HG03280 (cell line): ENCODE results near the gene RAD50.

Experiments used
- ATAC-seq: cut with Tn5 transposase; IDR thresholded peaks from one replicate; pipeline ENCODE4 v1.9.1; 2021; ENCODE audit warnings: mild to moderate bottlenecking, moderate library complexity; ENCODE audit not compliant: unreplicated experiment

Gene RAD50

GRCh38 chr5:132673488-132673887 lies 116.7 kb downstream of the RAD50 start:
- no peak for ATAC-seq

DNA sequence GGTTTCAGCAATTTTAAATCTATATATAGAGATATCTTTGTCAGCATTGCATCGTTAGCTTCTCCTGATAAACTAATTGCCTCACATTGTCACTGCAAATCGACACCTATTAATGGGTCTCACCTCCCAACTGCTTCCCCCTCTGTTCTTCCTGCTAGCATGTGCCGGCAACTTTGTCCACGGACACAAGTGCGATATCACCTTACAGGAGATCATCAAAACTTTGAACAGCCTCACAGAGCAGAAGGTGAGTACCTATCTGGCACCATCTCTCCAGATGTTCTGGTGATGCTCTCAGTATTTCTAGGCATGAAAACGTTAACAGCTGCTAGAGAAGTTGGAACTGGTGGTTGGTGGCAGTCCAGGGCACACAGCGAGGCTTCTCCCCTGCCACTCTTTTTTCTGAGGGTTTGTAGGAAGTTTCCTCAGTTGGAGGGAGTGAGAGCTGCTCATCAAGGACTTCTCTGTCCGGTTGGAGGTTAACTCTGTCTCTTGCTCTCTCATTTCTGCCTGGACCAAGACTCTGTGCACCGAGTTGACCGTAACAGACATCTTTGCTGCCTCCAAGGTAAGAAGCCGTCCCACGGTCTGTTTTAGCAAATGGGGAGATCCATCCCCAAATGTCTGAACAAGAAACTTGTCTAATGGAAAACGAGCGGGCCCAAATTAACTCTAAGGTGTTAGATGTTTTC lies 117.3 kb downstream of the RAD50 start, which contains the start of gene IL4:
IL4 (plus strand) TSS at position 51 of the 692 bp plus-strand sequence; CDS start at position 113, 62 bp downstream.
- ATAC-seq, result no peak

DNA sequence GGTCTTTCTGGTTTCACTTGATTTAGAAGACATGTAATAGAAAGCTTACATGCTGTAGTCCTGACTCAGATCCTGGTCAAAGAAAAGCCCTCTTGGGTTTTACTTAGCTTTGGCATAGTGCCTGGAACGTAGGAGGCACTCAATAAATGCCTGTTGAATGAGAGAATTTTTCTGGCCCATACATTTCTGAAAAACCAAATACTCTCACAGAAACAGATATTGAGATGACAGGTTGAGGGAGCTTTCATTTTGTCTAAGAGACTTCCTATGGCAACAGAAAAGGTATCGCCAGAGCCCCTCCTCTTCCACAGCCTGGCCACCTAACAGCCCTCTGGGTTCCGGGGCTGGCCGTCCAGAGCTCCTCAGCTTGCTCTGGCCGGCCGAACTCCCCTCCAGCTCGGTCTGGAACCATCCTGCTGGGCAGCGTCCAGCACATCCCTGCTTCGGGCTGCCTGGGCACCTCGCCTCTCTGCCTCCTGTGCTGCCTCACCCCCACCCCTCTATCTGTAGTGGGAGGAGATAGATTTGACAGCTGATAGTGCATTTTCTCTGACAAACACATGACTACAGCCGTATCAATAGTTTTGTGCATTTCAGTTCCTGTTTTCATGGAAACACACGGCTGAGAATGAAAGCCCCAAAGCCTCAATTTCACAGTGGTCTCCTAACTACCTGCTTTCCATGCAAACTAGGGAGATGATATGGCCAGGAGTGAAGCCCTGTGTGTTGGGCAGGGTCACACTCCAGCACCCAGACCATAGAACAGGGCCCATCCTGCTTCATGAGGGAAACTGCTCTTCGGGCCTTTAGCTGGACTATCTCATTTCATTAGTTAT lies 118.1 kb downstream of the RAD50 start:
- peak; percentile 86 for ATAC-seq

GRCh38 chr5:132675936-132676689 lies 119.3 kb downstream of the RAD50 start:
- ATAC-seq, result no peak

DNA sequence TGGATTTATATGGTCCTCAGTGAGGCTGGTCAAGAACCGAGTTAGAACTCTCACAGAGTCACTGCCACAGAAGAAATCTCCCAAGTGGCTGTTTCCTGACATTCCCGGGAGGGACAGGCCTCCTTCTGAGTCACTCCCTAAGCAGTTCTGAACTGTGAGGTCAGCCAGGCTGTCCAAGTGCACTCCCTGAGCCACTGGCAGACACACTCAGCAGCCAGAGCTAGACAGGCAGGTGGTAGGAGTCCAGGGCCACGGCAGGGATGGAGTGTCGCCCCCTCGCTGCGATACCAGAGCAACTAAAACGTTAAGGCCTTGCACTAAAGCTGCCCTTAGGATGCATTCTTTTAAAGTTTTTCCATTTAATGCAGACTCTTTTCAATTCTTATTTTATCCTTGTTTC lies 120.4 kb downstream of the RAD50 start:
- ATAC-seq, result no peak

- no peak for ATAC-seq
These were observed 121.1 kb downstream of the RAD50 start for GRCh38 chr5:132677682-132678400.

GRCh38 chr5:132678735-132679134 lies 122.0 kb downstream of the RAD50 start:
- ATAC-seq, result no peak

GRCh38 chr5:132679166-132679565 lies 122.4 kb downstream of the RAD50 start:
- ATAC-seq, result no peak

DNA sequence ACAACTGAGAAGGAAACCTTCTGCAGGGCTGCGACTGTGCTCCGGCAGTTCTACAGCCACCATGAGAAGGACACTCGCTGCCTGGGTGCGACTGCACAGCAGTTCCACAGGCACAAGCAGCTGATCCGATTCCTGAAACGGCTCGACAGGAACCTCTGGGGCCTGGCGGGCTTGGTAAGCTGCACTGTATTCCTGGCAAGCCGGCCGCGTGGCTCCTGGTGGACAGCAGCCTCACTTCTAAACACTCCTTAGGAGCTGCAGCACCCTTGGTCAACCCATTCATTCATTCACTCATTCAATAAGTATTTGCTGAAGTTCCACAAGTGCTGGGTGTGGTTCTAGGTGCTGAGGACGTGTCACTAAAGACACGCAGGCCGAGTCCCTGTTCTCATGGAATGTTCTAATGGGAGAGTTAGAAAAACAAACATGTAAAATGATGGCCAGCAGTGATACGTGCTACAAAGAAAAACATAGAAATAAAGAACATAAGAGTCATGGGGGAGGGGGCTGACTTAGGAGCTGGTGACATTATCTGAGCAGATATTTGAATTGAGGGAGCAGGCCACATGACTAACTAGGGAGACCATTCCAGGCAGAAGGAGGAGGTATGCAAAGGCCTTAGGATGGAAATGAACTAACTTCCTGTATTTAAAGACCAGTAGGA lies 123.1 kb downstream of the RAD50 start:
- no peak for ATAC-seq

- ATAC-seq, result no peak
These were observed 124.2 kb downstream of the RAD50 start for GRCh38 chr5:132680780-132681475.

GRCh38 chr5:132681476-132681831 lies 124.7 kb downstream of the RAD50 start:
- ATAC-seq, result no peak

DNA sequence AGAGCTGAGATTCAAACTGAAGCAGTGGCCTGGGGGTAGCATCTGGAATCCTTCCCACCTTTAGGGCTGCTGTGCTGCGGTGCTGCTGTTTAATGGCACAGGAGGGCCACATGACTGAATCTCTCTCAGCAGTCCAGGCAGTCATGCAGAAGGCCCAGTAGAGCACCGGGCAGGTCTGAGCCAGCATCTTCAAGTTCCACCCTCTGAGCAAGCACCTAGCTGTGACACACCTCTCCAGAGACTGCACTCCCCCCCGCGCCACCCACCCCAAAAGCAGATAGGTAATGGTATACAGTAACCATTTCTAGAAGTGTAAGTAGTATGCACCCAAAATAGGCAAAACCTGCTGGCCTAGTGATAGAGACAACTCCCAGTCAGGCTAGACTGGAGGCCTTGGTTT lies 125.2 kb downstream of the RAD50 start:
- no peak for ATAC-seq

- ATAC-seq, result no peak
These were observed 127.7 kb downstream of the RAD50 start for GRCh38 chr5:132684491-132684890.

DNA sequence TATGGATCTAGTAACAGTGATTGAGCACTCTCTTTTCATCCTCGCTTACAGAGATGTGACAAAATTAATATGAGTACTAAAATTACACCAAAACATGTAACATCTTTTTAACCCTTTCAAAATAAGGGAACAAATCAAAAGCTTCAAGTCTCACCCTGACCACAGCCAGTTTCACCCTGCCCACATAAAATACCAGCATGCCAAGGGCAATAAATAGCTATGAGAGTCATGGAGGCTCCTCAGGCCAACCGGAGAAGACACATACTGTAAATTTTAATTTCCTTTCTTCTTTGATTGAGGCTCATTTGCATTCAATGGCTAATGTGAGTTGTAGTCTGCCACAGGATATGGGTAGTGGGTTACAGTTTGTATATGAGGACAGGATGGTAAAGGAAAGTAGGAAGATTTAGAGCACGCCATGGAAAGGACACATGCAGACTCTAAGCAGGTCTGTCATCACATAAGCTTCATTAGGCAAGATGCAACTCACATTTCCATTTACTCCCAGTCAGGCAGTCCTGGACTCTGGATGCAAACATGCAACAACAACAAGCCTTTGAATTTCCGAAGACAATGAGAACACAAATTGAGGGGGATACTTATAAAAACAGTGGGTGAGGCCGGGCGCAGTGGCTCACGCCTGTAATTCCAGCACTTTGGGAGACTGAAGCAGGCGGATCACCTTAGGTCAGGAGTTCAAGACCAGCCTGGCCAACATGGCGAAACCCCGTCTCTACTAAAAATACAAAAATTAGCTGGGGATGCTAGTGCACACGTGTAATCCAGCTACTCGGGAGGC lies 128.3 kb downstream of the RAD50 start:
- no peak for ATAC-seq

- ATAC-seq, result no peak
These were observed 129.4 kb downstream of the RAD50 start for GRCh38 chr5:132686193-132686592.

- no peak for ATAC-seq
These were observed 131.2 kb downstream of the RAD50 start for GRCh38 chr5:132687995-132688394.

DNA sequence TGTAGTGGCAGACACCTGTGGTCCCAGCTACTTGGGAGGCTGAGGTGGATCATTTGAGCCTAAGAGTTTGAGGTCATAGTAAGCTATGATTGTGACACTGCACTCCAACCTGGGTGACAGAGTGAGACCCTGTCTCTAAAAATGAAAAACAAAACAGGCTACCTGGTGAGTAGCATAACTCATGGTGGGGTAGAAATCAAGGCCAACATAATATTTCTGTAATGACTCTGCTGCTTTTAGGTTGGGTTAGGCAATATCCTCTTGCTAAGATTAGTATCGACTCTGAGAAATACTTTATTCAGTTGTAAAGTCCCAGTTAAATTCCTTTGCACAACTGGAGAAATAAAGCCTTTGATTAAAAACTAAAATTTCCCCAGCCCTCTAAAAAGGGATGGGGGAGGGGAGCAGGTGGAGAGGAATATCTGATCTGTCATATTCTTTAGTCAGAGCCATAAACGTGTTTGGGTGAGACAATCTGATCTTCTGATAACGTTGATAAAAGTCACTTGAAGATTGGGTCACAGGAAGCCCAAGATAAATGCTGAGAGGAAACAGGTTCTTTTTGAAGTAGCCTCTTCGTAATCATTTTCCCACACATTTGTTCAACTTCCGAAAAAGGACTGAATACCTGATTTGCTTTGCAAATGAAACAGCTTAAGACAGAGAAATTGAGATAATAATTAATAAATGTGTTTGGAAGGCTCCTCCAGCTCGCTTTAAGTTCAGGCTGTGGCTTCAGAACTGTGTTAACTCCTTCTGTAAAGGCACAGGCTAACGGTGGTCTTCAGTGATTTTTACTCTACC lies 132.0 kb downstream of the RAD50 start:
- ATAC-seq, result no peak

DNA sequence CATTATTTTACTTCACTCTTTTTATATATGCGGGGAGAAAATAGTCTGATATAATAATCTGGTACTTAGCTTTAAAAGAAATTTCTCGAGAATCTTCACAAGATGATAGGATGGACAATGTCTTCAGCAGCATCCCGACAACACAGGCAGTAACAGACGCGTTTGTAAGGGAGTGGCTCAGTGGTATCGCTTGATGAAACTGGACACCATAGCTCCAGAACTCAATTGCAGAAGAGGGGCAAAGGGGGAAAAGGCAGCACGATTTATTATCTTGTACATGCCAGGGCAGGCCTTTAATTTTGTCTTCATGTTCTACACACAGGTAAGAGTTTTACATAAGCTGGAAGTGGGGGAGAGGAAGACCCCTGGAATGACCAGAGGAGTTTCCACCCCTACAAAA lies 132.7 kb downstream of the RAD50 start:
- ATAC-seq, result no peak
